GM18861 (cell line): ENCODE results near the gene GALK2.
"Not testable (repeated sequence)": the region's sequence is repeated elsewhere in the genome, so short reads cannot be mapped to it uniquely, and the experiment has no call there.

Experiments
- ATAC-seq: cut with Tn5 transposase; IDR thresholded peaks from one replicate; pipeline ENCODE4 v1.9.1; 2021; ENCODE audit not compliant: unreplicated experiment

Gene GALK2

DNA sequence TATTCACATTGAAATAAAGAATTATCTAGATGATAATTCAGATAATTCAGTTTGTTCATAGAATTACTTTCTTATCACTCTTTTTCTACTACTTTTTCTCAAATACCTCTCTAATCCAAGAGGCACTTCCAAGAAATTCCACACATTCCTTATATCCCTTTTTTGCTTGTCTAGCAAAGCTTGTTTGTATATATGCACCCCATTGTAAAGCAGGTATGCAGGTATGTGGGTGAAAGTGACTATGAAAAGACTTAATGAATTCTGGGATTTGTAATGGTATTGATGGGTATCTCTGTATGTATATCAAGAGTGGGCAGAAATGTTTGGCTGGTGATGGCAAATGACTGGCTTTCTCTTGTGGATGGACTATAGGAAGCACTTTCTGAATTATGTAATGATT, 158.9 kb downstream of the GALK2 start:
- ATAC-seq = no peak

DNA sequence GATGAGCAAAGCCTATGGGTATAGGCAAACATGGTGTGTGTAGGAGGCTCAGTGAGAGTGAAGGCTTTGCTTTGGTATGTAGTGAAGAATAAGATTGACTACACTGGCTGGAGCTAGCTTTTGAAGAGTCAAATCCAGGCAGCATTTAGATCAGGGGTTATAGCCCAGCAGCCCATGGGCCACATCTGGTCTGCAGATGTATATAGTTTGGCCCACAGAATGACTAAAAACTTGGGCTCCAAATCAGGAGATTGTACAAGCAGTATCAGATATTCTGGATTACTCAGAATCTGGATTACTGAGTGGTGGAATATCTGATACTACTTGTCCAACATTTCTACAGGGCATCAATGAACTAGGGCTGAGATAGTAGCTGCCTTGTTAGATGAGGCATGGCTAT, 160.1 kb downstream of the GALK2 start:
- ATAC-seq = no peak

DNA sequence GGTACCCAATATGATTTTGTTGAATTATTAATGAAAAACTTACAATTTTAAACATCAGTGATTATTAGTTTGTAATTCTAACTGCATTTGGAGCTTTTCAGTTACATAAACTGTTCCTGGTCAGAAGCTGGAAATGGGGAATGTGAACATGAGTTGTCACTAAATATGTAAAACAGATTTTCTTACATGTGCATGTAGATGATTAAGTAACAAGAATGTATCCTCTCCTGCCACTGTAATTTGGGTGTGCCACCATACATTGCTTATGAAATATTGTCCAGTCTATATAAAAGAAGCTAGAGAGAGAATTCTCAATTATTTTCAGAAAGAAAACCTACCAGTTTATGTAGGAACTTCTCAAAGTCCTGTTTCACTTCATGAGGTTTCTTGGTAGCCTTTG, 161.4 kb downstream of the GALK2 start:
- ATAC-seq = no peak

DNA sequence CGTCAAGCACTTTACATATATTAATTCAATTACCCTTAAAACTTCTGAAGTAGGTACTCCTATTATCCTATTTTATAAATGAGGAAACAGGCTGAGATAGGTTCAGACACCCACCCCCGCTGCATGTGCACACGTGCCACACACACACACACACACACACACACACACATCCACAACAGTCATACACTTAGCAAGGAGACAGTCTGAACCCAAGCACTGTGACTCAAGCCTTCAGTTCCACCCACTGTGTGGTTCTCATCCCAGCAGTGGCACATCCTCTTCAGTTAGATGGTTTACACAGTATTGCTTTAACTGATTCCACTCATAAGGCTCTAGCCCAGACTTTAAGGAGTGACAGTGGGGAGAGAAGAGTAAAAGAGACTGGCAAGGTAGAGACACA, 161.9 kb downstream of the GALK2 start:
- ATAC-seq = no peak

DNA sequence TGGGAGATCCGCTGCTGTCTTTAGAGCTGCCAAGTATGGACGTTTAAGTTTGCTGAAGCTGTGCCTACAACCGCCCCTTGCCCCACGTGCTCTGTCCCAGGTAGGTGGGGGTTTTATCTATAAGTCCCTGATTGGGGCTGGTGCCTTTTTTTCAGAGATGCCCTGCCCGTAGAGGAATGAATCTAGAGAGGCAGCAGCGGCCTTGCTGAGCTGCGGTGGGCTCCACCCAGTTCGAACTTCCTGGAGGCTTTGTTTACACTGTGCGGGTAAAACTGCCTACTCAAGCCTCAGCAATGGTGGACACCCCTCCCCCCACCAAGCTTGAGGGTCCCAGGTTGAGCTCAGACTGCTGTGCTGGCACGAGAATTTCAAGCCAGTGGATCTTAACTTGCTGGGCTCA, 169.6 kb downstream of the GALK2 start:
- ATAC-seq = no peak

DNA sequence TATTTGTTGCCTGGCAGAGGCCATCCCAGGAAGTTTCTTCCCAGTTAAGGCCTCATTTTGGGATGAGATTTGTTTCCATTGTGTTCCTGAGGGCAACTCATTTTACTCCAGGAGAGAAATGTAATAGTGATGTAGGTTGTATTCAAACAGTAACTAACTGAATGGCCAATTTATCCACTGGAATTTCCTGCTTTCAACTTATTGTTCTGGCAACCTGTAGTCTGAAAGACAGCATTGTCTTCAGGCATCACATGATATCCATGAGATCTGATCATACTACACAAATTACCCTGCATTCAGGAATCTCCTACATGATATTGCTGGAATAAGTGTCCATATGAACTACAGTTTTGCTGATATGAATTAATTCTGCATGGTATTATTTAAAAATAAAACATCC, 173.5 kb downstream of the GALK2 start:
- ATAC-seq = no peak

DNA sequence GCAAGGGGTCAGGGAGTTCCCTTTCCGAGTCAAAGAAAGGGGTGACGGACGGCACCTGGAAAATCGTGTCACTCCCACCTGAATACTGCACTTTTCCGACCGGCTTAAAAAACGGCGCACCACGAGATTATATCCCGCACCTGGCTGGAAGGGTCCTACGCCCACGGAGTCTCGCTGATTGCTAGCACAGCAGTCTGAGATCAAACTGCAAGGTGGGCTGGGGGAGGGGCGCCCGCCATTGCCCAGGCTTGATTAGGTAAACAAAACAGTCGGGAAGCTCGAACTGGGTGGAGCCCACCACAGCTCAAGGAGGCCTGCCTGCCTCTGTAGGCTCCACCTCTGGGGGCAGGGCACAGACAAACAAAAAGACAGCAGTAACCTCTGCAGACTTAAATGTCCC, 184.4 kb downstream of the GALK2 start:
- ATAC-seq = not testable (repeated sequence)

DNA sequence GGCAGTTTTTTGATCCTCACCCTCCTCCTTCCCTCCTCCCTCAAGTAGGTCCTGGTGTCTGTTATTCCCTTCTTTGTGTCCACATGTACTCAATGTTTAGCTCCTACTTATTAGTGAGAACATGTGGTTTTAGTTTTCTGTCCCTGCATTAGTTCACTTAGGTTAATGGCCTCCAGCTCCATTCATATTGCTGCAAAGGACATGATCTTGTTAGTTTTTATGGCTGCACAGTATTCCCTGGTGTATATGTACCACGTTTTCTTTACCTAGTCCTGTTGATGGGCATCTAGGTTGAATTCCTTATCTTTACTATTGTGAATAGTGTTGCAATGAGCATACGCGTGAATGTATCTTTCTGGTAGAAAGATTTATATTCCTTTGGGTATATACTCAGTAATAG, 191.3 kb downstream of the GALK2 start:
- ATAC-seq = no peak

DNA sequence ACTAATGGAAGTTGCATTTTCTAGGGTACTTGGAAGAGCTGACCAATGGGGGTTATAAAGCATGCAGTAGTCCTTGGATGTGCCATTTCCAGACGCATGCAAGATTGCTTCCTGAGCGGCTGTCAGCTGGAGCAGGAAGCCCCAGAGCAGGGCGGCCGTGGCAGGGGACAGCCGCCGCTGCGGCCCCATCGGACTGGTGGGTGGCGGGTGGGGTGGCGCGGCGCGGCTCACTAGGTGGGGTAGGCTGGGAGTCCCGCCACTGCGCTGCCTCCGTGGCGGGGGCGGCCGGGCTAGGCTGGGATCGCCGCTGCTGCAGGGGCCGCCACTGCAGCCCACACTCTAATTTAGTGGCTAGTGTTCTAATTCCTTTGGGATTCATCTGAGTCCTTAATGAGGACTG, 196.4 kb downstream of the GALK2 start:
- no peak for ATAC-seq

DNA sequence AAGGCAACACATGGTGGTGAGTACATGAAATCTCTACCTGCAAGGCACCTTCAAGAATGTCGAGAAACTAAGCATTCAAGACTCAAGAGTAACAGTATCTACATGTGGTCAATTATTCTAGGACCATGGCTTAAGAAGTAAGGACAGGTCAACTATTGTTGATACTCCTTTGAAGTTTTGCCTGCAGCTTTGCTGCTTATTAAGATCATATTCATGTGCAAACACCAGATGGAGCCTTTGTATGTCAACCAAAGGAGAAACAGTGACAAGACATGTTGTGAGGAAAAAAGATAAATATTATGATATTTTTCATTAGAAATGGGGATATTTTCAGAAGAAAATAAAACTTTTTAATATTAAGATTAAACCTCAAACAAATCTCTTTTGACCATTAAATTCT, 200.7 kb downstream of the GALK2 start:
- ATAC-seq = no peak

DNA sequence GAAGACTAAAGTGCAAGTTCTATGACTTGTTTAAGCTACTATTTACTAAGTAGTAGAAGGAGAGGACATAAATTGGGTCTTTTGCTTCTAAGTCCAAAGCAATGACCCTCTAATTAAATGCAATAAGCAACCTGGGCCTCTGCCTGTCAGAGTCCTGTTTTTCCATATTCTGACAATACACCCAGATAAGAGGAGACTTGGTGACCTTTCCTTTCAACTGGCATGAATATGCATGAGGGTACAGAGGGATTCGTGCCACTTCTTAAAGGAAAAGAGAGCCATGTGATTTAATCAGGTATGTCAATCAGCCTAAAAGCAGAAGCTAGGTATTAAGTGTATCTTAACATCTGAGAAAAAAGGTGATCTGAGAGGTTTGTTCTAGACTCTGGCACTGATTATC, 202.3 kb downstream of the GALK2 start:
- ATAC-seq = no peak

DNA sequence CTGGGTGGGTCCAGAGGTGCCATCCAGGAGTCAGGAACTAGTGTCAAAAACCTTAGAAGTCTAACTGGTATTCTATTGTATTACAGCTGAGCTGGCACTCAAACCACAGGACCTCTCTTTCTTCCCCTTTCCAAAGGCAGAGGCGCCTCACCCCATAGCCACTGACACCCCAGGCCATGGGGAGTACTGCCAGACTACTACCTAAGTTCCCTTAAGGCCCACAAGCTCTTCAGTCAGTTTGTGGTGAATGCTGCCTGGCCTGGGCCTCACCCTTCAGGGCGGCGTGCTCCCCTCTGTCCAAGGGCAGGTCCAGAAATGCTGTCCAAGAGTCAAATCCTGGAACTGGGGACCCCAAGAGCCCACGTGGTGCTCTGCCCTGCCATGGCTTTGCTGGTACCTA, 209.9 kb downstream of the GALK2 start:
- no peak for ATAC-seq

DNA sequence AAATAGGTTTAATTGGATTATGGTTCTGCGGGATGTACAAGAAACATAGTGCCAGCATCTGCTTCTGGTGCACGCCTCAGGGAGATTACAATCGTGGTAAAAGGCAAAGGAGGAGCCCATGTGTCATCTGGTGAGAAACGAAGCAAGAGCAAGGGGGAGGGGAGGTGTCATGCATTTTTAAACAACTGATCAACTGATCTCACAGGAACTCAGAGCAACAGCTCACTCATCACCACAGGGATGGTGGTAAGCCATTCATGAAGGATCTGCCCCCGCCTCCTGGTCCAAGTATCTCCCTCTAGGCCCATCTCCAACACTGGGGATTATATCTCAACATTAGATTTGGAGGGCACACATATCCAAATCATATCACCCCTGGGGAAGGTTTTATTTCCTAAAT, 210.9 kb downstream of the GALK2 start:
- no peak for ATAC-seq
